ENCODE measurements around the gene LRMDA.

Gene LRMDA

DNA sequence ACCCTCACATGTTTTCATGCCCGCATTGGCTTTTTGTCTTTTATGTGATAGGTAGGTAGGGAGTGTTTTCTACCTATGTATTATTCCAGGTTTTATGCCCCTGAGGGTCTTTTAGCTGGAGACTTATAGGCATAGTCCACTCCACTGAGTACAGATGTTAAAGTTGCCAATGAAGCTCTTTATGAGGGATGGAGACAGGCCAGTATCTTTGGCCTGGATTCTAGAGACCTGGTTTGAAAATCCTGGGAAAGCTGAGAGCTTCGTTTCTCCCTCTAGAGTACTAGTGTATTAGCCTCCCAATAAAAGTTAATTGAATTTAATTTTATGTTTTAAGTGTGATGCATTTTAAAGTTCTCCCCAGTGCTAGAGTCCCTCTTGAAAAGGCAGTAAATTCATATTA lies 854.1 kb downstream of the LRMDA start:
- in situ Hi-C loops (cut with HindIII; ENCODE audit: low sequenced_read_pairs): no loop called here
- TF ChIP-seq, protein P1, sequence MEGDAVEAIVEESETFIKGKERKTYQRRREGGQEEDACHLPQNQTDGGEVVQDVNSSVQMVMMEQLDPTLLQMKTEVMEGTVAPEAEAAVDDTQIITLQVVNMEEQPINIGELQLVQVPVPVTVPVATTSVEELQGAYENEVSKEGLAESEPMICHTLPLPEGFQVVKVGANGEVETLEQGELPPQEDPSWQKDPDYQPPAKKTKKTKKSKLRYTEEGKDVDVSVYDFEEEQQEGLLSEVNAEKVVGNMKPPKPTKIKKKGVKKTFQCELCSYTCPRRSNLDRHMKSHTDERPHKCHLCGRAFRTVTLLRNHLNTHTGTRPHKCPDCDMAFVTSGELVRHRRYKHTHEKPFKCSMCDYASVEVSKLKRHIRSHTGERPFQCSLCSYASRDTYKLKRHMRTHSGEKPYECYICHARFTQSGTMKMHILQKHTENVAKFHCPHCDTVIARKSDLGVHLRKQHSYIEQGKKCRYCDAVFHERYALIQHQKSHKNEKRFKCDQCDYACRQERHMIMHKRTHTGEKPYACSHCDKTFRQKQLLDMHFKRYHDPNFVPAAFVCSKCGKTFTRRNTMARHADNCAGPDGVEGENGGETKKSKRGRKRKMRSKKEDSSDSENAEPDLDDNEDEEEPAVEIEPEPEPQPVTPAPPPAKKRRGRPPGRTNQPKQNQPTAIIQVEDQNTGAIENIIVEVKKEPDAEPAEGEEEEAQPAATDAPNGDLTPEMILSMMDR (IDR thresholded peaks at IDR 0.05; ENCODE audit: low read depth, low read length, missing control alignments): no peak
- no peak for DNase-seq (ENCODE audit: low read depth)
- H3K4me3 ChIP-seq (ENCODE audit: low read depth, low read length): no peak overlapping the region

DNA sequence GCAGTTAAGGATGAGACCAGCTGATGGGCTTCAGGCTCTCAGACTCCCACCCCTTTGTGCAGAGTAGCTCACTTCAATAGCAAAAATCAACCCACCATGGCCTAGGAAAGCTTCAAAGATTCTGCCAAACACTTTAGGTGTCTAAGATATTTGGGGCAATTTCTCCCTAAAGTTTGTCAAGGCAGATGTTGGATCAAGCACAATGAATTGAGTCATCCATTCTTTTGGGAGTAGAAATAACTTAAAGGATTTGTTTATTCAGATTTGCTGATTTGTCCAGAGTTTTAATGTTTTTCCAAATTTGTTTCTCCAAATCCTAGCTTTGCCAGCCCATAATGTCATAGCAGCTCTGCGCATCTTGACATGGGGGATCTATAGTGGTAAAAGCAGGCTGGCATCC lies 855.1 kb downstream of the LRMDA start:
- no peak for DNase-seq (ENCODE audit: low read depth)
- in situ Hi-C loops (cut with HindIII; ENCODE audit: low sequenced_read_pairs): no loop called here
- no peak overlapping the region for H3K4me3 ChIP-seq (ENCODE audit: low read depth, low read length)
- TF ChIP-seq, protein P1 (IDR thresholded peaks at IDR 0.05; ENCODE audit: low read depth, low read length, missing control alignments): no peak

DNA sequence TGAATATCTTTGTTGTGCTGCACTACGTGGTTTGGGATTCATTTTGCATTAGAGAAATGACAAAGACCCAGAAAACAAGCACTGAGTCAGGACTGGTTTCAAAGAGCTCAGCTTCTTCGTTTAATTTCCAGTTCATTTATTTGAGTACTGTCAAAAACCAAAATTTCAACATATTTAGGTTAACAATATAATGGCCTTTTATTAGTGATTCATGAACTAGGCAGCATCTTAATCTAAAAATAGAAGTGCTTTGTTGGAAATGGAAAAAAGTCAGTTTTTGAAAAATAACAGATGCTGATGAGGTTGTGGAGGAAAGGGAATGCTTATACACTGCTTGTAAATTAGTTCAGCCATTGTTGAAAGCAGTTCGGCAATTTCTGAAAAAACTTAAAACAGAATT lies 856.4 kb downstream of the LRMDA start:
- H3K4me3 ChIP-seq (ENCODE audit: low read depth, low read length): no peak overlapping the region
- no peak for DNase-seq (ENCODE audit: low read depth)
- TF ChIP-seq, protein P1 (IDR thresholded peaks at IDR 0.05; ENCODE audit: low read depth, low read length, missing control alignments): no peak
- in situ Hi-C loops (cut with HindIII; ENCODE audit: low sequenced_read_pairs): no loop called here

DNA sequence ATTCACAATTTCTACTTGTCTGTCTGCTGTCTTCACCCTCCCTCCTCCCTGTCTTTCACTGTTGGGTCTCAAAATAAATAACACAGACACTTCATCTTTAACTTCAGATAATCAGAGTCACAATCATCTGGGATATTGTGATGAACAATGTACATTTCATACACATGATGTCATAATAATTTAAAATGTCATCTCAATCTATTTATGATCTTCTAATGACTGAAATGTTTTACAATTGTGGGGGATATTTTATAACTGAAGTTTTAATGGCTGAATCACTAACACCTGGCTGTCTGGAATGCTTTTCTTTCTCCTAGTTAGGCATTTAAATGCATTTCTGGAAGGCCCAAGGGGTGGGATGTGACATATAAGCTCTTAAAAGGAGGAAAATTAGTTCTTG lies 859.8 kb downstream of the LRMDA start:
- no peak for DNase-seq (ENCODE audit: low read depth)
- in situ Hi-C loops (cut with HindIII; ENCODE audit: low sequenced_read_pairs): no loop called here
- TF ChIP-seq, protein P1 (IDR thresholded peaks at IDR 0.05; ENCODE audit: low read depth, low read length, missing control alignments): no peak
- no peak overlapping the region for H3K4me3 ChIP-seq (ENCODE audit: low read depth, low read length)

DNA sequence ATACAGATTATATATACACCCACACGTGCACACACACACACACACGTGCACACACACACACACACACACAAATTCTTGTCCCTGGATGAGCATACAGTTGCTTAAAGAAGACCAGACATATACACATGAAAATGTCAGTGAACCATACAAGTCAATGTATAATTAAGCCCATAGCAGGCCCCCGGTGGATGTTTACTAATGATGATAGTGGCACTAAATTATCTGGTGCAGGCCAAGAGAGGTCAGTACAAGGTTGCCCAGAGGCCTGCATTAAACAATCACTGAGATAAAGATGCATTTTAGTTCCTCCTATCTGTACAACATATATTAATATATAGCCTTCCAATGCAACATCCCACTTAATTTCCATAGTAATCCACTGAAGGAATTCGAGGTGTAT lies 860.5 kb downstream of the LRMDA start:
- in situ Hi-C loops (cut with HindIII; ENCODE audit: low sequenced_read_pairs): no loop called here
- no peak overlapping the region for H3K4me3 ChIP-seq (ENCODE audit: low read depth, low read length)
- no peak for DNase-seq (ENCODE audit: low read depth)
- TF ChIP-seq, protein P1 (IDR thresholded peaks at IDR 0.05; ENCODE audit: low read depth, low read length, missing control alignments): no peak

DNA sequence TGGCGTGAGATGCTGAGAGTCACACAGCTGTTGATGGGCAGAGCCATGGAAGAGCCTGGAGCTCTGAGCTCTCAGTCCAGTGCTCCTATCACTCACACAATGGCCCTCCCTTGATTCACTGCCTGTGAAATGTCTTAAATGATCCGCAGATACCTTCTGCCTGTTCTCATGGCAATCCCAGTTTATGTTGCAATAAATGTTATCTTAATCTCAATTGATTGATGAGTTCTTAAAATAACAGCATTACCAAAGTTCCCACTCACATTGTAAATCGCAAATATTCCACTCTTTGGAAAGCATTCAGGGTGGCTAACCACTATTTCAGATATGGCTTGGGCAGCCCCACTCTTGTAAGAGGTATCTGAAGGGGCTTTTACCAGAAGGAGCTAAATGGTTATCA lies 865.5 kb downstream of the LRMDA start:
- TF ChIP-seq, protein P1 (IDR thresholded peaks at IDR 0.05; ENCODE audit: low read depth, low read length, missing control alignments): no peak
- no peak for DNase-seq (ENCODE audit: low read depth)
- H3K4me3 ChIP-seq (ENCODE audit: low read depth, low read length): no peak overlapping the region
- in situ Hi-C loops (cut with HindIII; ENCODE audit: low sequenced_read_pairs): no loop called here

DNA sequence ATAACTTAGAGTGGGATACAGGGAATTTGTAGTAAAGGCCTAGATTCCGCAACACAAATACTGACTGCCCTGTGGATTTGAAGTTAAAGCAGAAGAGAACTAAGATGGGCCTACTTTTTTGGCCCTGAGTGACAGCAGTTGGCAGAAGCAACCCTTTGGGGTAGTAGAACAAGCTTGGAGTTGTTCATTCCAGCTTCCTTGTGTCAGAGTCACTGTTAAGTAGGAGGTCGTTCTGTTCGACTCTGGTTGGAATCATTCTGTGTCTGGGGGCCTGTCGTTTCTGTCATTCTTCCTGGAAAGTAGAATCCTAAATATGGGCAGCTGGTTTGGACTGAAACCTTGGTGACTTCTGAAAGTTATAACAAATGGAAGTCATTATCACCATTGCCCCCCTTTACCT lies 865.9 kb downstream of the LRMDA start:
- TF ChIP-seq, protein P1 (IDR thresholded peaks at IDR 0.05; ENCODE audit: low read depth, low read length, missing control alignments): no peak
- H3K4me3 ChIP-seq (ENCODE audit: low read depth, low read length): no peak overlapping the region
- in situ Hi-C loops (cut with HindIII; ENCODE audit: low sequenced_read_pairs): no loop called here
- no peak for DNase-seq (ENCODE audit: low read depth)

Data from astrocyte of the cerebellum (primary cell).